ENCODE results near the gene RPL37.
"Not testable (repeated sequence)": the region's sequence is repeated elsewhere in the genome, so short reads cannot be mapped to it uniquely, and the experiment has no call there.

RPL37 gene

DNA sequence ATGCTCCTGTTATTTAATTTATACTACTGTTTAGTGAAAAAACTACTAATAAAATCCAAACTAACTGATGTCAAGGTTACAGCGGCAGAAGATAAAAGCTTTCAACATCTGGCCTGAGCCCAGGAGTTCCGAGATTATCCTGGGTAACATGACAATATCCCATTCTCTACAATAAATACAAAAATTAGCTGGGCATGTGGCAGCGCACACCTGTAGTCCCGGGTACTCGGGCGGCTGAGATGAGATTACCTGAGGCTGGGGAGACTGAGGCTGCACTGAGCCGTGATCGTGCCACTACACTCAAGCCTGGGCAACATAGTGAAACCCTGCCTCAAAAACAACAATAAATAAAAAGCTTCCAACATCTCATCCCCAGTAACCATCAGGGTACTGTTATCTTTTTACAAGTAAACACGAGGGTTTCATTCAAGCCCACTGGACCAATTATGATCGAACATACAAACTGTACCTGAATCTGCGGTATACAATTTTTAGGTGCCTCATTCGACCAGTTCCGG, 1.3 kb downstream of the RPL37 start:
- DNase-seq (ENCODE audit: low read depth, low spot score), result no peak

DNA sequence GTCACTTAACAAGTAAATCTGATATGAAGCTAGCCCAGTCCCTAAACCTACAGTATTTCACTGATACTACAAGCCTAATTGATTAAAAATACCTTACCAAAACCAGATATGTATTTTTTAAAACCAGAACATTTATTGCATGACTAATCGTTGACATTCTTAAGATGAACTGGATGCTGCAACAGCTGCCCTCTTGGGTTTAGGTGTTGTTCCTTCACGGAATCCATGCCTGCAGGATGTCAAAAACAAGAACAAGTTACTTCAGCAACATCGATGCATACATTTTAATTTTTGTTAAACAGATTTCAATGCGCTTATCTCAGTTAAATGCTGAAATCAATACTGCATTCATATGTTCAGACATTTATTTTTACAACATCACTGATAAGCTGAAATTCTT, 2.7 kb downstream of the RPL37 start:
- DNase-seq (ENCODE audit: low read depth, low spot score), result no peak

- DNase-seq (ENCODE audit: low read depth, low spot score), result no peak
Measured at GRCh38 chr5:40831346-40832210, 3.4 kb downstream of the RPL37 start.

DNA sequence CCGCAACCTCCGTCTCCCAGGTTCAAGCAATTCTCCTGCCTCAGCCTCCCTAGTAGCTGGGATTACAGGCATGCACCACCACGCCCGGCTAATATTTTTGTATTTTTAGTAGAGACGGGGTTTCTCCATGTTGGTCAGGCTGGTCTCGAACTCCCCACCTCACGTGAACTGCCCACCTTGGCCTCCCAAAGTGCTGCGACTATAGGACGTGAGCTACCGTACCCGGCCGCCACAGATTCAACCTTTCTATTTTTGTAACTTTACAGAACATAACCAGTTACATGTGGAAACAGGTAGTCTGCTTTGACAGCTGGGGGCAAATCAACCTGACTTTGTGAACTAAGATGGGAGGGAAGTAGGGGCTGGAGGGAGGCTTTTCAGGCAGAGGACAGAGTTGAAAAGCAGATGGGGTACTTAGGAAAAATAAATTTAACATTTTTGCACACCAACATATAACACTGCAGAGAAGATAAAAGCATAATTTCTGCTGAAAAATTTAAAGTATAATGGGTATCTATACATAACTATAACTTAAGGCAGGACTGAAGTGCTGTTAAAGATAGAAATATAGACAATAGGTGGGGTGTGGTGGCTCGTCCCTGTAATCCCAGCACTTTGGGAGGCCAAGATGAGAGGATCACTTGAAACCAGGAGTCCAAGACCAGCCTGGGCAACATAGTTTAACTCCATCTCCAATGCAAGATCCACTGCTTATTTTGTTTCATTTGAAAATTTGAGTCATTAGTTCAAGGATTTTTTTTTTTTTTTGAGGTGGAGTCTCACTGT, 5.1 kb downstream of the RPL37 start:
- DNase-seq (ENCODE audit: low read depth, low spot score), result no peak

DNA sequence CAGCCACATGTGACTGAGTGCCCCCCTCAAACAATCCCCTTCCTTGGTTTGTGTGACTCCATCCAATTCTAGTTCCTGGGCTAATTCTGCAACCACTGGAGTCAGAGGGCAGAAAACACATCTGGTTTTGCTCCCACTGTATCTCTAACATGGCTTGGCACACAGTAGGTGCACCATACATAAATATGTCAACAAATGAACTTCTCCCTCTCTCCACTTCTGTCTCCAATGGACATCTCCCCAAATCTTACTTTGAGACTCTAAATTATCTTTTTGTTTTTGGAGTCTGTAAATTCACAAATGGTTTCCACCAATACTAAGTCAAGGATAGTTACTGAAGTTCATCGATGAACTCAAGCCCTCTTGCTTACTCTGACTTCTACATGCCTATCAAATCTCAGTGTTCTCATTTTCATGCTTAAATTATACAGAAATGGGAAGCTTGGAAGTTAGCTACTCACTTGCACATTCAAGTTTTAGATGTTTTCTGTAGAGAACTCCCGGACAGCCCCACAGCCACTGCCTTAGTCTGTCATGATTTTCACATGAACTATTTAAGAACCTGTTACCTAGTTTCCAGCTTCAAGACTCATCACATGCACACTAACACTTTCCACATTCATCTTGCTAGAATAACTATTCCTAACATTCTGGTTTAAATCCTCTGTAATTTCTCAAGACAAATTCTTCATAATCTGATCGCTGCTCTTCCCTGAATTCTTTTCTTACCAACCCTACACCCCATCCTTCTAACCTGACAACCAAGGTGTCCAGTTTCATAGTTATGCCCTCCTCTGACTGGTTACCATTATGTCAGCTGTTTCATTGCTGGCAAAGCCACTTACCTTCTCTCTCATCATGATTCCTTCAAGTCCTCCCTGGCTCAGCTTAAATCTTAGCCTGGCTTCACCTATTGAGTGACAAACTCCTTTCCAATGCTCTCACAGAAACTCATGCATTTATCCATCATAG, 6.0 kb downstream of the RPL37 start:
- DNase-seq (ENCODE audit: low read depth, low spot score), result no peak

DNA sequence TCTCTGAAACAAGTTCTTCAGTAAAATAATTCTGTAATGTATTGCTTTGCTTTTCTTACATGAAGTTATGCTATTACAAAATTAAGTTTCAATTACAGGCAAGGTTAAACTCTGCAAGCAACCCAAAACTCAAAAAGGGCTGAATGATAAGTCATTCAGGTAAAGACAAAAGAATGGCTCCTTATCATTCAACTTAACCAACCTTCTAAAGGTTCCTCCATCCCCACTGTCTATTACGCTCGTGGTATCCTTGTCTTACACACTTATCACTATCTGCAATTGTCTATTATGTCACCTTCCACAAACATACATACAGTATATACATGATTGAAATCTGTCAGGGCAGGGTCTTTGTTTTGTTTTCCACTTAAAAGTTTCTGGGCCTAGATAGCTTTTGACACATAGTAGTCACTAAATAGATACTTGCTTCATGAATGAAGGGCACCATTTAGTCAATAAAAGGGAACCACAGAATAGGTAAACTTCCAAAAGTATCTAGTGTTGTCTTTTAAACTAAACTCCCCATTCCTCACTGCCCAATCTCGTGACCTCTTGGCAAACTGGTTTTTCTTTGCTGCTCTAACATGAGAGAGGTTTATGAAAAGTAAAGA, 6.9 kb downstream of the RPL37 start:
- DNase-seq (ENCODE audit: low read depth, low spot score), result no peak

- DNase-seq (ENCODE audit: low read depth, low spot score), result no peak
Measured at GRCh38 chr5:40827188-40827977, 7.6 kb downstream of the RPL37 start.

DNA sequence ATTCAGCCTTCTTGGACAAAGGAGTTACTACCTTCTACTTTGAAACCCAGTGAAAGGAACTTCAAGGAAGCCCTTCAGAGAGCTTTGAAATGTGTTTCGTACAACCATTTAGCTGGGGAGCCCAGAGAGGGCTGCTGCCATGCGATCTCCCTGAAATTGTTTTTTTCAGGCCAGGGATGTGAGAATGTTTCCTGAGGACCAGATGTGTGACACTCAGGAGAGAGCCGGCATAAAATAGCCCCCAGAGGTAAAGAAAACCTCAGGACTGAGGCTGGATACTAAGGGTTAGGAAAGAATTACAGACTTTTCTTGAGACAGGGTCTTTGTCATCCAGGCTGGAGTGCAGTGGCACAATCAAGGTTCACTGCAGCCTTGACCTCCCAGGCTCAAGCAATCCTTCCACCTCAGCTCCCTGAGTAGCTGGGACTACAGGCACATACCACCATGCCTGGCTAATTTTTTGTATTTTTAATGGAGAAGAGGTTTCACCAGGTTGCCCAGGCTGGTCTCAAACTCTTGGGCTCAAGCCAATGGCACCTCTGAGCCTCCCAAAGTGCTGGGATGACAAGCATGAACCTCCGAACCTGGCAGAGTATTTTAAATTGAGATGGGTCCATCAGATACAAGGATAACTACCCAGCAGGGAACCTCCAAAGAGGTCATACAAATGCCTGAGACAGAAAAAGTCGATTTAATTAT, 8.4 kb downstream of the RPL37 start:
- DNase-seq (ENCODE audit: low read depth, low spot score), result no peak

GRCh38 chr5:40825461-40826043, 9.5 kb downstream of the RPL37 start:
- not testable (repeated sequence) for DNase-seq (ENCODE audit: low read depth, low spot score)

GRCh38 chr5:40823459-40823858, 11.6 kb downstream of the RPL37 start:
- DNase-seq (ENCODE audit: low read depth, low spot score), result no peak

- DNase-seq (ENCODE audit: low read depth, low spot score), result no peak
Measured at GRCh38 chr5:40813698-40814281, 21.2 kb downstream of the RPL37 start.

GRCh38 chr5:40812125-40812524, 22.9 kb downstream of the RPL37 start:
- DNase-seq (ENCODE audit: low read depth, low spot score), result no peak

DNA sequence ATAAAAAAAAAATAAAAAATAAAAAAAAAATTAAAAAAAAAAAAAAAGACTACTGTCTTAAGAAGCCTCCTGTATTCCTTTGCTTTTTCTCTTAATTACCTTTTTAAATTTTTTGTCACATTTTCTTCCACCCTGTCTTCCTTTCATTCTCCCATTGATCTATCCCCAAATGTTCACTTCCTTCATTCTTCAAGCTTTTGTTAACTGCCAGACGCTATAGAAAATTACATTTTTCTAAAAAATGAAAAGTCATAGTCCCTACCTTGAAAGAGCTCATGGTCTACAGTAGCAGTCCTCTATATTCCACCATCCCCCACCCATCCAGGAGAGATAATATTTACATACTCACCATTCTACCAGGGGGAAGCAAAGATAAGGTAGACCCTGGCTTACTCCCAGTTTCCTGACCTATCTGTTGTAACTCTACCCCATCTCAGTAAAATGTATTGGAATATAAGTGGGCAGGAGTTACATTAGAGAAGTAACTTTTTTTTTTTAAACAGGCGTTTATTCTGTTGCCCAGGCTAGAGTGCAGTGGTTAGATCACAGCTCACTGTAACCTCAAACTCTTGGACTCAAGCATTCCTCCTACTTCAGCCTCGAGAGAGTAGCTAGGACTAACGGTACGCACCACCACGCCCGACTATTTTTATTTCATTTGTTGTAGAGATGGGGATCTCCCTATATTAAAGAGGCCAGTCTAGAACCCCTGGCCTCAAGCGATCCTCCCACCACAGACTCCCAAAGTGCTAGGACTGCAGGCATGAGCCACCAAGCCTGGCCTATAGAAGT, 33.1 kb downstream of the RPL37 start:
- no peak for DNase-seq (ENCODE audit: low read depth, low spot score)

- no peak for DNase-seq (ENCODE audit: low read depth, low spot score)
Measured at GRCh38 chr5:40799258-40799657, 35.8 kb downstream of the RPL37 start.

DNA sequence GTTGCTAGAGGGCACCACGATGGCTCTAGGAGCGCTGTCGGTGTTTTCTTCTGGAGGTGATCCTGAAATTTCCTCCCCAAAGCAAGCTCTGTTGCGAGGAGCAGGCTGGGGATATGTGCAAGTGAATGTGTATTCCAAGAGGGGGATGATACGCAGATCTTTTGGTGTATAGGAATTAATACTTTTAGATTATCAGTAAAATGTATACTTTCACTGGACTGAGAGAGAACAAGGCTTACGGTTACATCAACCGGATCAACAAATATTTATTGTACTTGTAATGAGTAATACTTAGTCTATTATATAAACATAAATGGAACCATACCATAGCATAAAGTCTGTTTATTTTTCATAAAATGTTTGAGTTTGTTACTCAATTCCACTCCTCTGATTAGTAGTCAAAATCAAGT, 36.2 kb downstream of the RPL37 start:
- no peak for DNase-seq (ENCODE audit: low read depth, low spot score)

DNA sequence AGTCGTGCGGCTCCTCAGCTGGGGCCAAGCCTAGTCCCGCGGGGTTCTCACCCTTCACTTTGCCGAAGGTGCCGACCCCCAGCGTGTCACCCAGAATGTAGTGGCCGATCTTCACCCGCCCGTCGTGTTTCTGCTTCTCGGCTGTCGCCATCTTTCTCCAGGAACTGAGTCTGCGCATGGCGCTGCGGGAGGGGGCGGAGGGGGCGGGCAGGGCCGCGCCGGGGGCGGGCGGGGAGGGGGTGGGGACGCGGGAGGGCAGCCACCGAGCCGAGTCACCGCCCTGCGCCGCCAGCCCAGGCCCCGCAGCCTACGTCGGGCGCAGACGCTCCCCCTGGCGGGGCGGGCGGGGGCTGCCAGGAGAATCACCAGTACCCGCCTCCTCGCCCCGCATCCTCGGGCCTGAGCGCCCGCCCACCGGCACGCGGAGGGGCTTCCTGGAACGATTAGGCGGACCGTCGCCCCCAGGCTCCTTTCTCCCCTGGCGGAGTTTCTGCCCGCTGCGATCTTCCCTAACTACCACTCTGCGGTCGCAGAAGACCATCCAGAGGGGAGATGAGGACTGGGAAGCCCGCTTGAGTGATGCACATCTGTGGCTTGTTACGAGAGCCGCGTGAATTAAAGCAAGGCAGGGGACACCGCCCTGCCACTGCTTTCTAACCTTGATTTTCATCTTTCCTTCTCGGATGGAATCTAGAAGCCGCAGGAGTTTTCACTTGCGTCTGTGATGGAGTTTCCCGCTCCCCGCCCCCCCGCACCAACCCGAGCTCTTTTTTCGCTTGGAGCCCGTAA, 36.8 kb downstream of the RPL37 start, which contains the start of gene PRKAA1:
PRKAA1 (minus strand) TSS at position 363 of the 789 bp plus-strand sequence; CDS start at position 178, 185 bp downstream.
- peak; percentile 96 for DNase-seq (ENCODE audit: low read depth, low spot score)
